Activated T-helper 1 cell treated with anti-CD3 and anti-CD28 coated beads, Interleukin-12 subunit alpha, Interleukin-12 subunit beta, Interleukin-2, Interleukin-4 antibody, amounts not matched to agents 30 ng/mL and 10 ng/mL and 1 ng/mL, durations not matched to agents 14 hours and 24 hours and 36 hours (primary cell): ENCODE data around the gene JAML. TPM values are rescaled to one million over a fixed set of nuclear protein-coding genes. Genes with fewer than 3 reads are reported as not detected.
A peak's percentile ranks its signal among the peaks of the same experiment; 100 is the strongest.

ENCODE experiments used
- DNase-seq: peaks from one replicate; pipeline ENCODE4 v3.0.0; 2021; ENCODE audit warnings: low spot score
- H3K27ac Mint-ChIP-seq: one replicate; pipeline ENCODE4 v1.8.0; 2021; ENCODE audit warnings: mild to moderate bottlenecking, mixed read lengths
- H3K27me3 Mint-ChIP-seq: one replicate; pipeline ENCODE4 v1.8.0; 2022; ENCODE audit warnings: mild to moderate bottlenecking, moderate library complexity, mixed read lengths; ENCODE audit not compliant: insufficient read depth
- H3K36me3 Mint-ChIP-seq: one replicate; pipeline ENCODE4 v1.8.0; 2021; ENCODE audit warnings: low read depth, mixed read lengths
- H3K4me1 Mint-ChIP-seq: one replicate; pipeline ENCODE4 v1.8.0; 2021; ENCODE audit warnings: low read depth, mixed read lengths
- H3K4me3 Mint-ChIP-seq: one replicate; pipeline ENCODE4 v1.8.0; 2021; ENCODE audit warnings: mild to moderate bottlenecking, moderate library complexity, mixed read lengths
- H3K9me3 Mint-ChIP-seq: one replicate; pipeline ENCODE4 v1.8.0; 2021; ENCODE audit warnings: mixed read lengths
- intact Hi-C: fragments of 100-400 bp; cut with micrococcal nuclease; formaldehyde crosslinking; loops from one replicate; pipeline ENCODE4 v1.15.1; 2024
- total RNA-seq: library from RNA; stranded (reverse); gene quantifications from 2 replicates; pipeline ENCODE4 v1.2.3, GENCODE V29; 2022

JAML gene, protein sequence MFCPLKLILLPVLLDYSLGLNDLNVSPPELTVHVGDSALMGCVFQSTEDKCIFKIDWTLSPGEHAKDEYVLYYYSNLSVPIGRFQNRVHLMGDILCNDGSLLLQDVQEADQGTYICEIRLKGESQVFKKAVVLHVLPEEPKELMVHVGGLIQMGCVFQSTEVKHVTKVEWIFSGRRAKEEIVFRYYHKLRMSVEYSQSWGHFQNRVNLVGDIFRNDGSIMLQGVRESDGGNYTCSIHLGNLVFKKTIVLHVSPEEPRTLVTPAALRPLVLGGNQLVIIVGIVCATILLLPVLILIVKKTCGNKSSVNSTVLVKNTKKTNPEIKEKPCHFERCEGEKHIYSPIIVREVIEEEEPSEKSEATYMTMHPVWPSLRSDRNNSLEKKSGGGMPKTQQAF
- 264 and 271 TPM in 2 replicates for total RNA-seq

DNA sequence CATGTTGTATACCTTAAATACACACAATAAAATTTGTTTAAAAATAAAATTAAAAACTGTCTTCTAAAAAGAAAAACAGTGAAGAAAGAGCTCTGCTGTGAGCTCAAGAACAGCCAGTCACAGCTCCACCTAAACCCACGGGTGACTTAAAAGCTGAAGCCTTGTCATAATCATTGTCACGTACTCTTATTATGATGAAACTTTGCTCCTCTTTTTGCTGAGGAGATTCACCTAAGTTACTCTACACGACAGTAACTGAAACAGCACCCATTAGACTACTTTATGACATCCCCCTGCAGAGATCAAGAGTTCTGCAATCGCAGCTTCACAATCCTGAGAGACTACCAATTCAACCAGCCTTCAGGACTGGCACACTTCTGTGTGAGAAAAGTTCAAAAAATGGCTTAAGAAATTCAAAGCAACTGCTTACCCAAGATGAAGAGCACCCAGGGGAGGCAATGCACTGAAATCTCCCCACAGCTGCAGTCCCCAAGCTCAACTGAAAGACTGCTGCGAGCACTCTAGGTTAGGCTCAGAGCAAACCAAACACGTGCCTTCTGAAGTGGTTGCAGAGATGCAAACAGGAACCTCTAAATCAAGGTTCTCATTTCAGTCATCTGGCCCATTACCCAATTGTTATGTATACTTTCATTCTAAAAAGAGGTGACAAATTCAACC, at the start of gene JAML:
JAML (minus strand) TSS at position 501 of the 678 bp plus-strand sequence. CDS start 10,145 bp downstream, outside the sequence.
- Mint-ChIP-seq H3K27me3 (no peaks in the 10 kb centered on the region), H3K27ac (peak within 1 kb of the TSS; percentile 98), H3K4me1 (peaks cover 58% of the 10 kb centered on the region), H3K9me3 (peaks cover 10% of the 10 kb centered on the region), H3K36me3 (peaks cover 59% of the 10 kb centered on the region), H3K4me3 (peak within 1 kb of the TSS; percentile 88)
- intact Hi-C loops = loop anchor here (1.0 to 2.0 kb wide), 7 partner anchors 7 to 222 kb away; no protein-coding TSS in a partner anchor
- peak; percentile 67 for DNase-seq

DNA sequence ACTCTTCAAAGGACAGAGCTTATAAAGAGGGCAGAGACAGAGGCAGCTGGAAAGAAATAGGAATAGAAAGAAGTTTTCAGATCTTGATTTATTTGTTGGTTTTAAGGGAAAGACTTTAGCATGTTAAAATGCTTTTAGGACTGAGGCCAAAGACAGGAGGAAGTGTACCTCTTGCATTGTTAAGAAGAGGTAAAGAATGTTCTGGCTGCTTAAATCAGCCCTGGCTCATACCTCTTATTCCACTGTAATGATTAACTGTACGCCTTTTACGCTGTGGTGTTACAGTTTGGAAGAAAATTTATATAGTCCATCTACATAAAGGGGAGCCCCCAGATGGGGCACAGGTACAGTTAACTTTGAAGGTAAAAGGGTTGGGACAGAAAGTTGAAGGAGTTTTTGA, 49.4 kb upstream of the JAML start:
- peaks cover 34% of the 10 kb centered on the region for H3K4me1 Mint-ChIP-seq
- intact Hi-C loops = no loop called here

DNA sequence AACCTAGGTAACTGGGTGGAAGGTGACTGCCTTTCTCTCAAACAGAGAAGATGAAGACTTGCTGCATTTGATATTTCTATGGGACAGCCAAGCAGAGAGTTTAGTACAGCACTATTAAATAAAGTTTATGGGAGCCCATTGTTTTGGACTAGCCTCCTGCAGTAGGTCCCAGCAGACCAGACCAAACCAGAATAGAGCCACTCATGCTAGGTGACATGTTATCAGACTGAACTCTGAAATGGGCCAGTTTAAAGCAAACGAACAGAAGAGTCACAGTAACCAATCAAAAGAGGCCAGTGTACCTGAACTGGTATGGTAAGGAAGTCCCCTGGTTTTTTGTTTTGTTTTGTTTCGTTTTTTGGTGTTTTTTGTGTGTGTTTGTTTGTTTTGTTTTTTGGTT, 47.2 kb upstream of the JAML start:
- intact Hi-C loops = no loop called here
- H3K4me3 Mint-ChIP-seq = no peak overlapping the region
- peaks cover 4% of the 10 kb centered on the region for H3K27me3 Mint-ChIP-seq

More for the DNA sequence above, 49.4 kb upstream of the JAML start:
- Mint-ChIP-seq H3K9me3 (no peaks in the 10 kb centered on the region), H3K4me3 (no peak overlapping the region), H3K36me3 (no peaks in the 10 kb centered on the region), H3K27ac (no peak overlapping the region), H3K27me3 (no peaks in the 10 kb centered on the region)
- no peak for DNase-seq

DNA sequence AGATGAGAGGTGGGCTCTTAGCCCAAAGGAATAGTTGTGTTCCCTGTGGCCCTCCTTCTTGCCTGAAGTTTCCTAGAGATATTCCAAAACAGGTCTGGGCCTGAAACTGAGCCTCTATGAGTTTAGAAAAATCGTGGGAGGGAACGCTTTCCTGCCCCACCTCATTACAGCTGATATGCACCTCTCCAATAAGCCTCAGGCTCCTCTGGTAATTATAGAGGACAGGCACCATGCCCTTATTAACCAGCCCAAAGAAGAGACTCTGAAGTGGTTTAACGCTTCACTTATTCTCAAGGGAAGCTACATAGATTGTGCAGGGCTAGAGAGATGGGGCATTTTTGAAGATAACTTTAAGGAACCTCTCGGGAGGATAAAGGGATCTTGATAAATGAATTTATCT, 42.7 kb upstream of the JAML start:
- H3K4me3 Mint-ChIP-seq = no peak overlapping the region
- intact Hi-C loops = no loop called here
- H3K4me1 Mint-ChIP-seq = peaks cover 35% of the 10 kb centered on the region
- peaks cover 3% of the 10 kb centered on the region for H3K36me3 Mint-ChIP-seq
- H3K27me3 Mint-ChIP-seq = peaks cover 6% of the 10 kb centered on the region
- H3K9me3 Mint-ChIP-seq = no peaks in the 10 kb centered on the region
- DNase-seq = no peak
- no peak overlapping the region for H3K27ac Mint-ChIP-seq

More for the DNA sequence above, 47.2 kb upstream of the JAML start:
- Mint-ChIP-seq H3K36me3 (no peaks in the 10 kb centered on the region), H3K9me3 (no peaks in the 10 kb centered on the region), H3K27ac (no peak overlapping the region), H3K4me1 (peaks cover 23% of the 10 kb centered on the region)
- no peak for DNase-seq

DNA sequence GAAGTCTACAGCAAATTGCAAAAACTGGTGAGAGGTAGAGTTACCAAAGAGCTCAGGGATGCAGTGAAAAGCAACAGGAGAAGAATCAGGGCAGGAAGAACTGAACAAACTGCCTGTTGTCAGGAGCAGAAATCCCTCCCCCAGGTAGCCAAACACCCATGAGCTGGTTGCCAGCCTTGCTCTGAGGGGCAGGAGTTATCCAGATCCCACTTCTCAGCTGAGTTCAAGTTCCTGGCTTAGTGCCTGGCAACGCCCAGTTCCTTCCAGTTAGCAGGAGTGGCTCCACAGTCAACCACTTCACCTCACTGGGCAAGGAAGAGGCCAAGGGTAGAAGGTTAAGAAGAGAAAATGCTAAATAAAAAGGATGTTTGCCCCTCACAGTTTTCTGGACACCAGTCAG, 41.1 kb upstream of the JAML start:
- Mint-ChIP-seq H3K4me1 (peaks cover 46% of the 10 kb centered on the region), H3K4me3 (no peak overlapping the region), H3K9me3 (no peaks in the 10 kb centered on the region), H3K27me3 (peaks cover 6% of the 10 kb centered on the region), H3K27ac (no peak overlapping the region), H3K36me3 (peaks cover 10% of the 10 kb centered on the region)
- intact Hi-C loops = no loop called here
- DNase-seq = no peak

DNA sequence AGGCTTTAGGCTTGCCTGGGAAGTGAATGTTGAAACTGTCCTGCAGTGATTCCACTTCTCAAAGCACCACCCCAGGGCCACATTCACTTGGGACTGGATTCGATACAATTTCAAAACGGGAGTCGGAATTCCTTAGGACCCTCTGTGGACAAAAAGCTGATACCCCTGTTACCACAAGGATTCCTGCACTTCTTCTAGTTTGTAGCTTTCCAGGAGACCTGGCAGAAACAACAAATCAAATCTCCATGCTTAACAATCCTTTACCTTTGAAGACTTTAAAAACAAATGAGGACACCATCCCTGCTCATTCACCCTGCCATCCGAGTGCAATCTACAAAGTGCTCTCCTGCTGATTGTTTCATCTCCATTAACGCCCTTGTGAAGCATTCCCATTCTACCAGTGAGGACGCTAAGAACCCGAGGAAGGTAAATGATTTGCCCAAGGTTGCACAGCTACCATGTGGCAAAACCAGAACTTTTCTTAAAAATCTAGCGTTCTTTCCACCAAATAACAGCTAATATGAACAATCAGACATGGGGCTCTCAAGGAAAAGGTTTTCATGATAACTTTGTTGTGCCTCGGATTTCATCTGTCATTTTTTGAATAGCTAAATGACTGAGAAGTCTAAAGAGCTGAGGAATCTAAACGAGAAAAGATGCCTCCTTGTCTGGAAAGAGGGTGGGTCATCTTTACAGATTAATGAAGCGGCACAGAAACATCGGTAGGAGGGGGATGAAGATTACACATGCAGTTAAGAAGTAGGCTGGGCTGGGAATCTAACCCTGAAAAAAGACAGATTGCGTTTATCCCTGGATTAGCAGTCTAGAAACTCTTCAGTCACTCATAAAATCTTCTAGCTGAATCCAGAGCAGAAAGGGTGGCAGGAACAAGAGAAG, 40.0 kb upstream of the JAML start:
- Mint-ChIP-seq H3K4me3 (peak overlapping the region; percentile 80), H3K27me3 (peaks cover 6% of the 10 kb centered on the region), H3K36me3 (peaks cover 13% of the 10 kb centered on the region), H3K9me3 (no peaks in the 10 kb centered on the region), H3K4me1 (peaks cover 56% of the 10 kb centered on the region), H3K27ac (no peak overlapping the region)
- intact Hi-C loops = no loop called here
- no peak for DNase-seq

DNA sequence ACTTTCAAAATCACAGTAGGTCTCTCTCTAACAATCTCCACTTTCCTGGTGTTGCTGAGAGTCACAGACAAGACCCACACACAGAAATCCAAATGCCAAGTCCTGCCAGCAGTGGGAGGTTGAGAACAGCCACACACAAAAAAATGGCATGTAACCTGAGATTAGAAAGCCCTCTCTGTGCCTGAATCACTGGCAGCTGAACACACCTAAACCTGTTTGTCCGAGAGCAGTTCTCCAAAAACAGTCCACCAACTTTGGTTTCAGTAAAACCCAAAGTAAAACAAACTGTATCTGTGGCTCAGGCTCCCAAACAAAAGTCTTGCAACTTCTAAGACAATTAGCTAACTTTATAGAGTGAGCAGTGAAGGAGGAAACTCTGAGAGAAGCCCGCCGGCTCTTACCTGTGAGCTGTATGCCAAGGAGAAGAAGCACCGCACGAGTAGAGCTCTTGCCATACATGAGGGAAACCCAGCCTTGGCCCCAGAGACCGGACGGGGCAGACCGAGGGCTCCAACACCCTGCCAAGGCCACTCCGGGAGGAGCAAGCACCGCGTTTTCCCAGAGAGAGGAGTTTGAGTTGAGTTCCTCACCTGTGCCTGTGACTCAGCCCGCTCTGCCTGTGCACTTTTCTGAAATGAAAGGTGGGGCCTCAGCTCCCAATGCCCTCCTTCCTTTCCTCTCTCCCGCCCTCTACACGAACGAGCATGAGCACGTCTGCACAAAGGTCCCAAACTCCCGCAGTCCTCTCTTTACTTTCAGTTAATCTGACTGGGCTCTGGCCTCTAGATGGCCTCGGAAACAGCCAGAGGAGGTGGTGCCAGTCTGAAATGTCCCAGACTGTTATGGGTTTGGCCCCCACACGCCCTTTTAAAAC, 39.1 kb upstream of the JAML start, which contains the start of gene MPZL2:
MPZL2 (minus strand) TSS at position 603 of the 874 bp plus-strand sequence; CDS start at position 459, 144 bp downstream.
- Mint-ChIP-seq H3K9me3 (no peaks in the 10 kb centered on the region), H3K27me3 (peaks cover 6% of the 10 kb centered on the region), H3K27ac (peak within 1 kb of the TSS; percentile 41), H3K4me1 (peaks cover 58% of the 10 kb centered on the region), H3K36me3 (peaks cover 17% of the 10 kb centered on the region), H3K4me3 (peak within 1 kb of the TSS; percentile 80)
- intact Hi-C loops = loop anchor here (1.0 to 2.0 kb wide), 2 partner anchors 12 to 13 kb away; partner anchors contain the start of gene MPZL3
- DNase-seq = no peak

DNA sequence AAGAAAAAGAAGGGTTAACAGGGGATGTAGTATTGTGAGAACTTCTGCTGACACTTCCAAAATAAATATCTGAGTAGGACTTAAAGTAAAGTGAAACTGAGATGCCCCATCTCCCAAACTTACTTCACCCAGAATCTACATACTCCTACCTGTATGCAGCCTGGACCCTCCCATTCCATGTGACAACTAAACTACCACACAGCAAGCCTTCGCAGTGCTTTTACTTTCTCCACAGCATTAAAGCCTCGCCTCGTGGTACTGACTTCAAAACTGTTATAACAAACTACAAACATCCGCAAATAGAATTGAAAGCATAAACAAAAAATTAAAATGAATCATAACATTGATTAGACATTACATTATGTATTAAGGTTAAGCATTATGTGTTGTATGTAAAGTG, 38.3 kb upstream of the JAML start:
- H3K4me3 Mint-ChIP-seq = peak overlapping the region; percentile 80
- intact Hi-C loops = loop anchor here (1.0 to 2.0 kb wide), 2 partner anchors 11 to 14 kb away; partner anchors contain the start of gene MPZL3
- H3K27me3 Mint-ChIP-seq = peaks cover 6% of the 10 kb centered on the region
- peaks cover 17% of the 10 kb centered on the region for H3K36me3 Mint-ChIP-seq
- no peaks in the 10 kb centered on the region for H3K9me3 Mint-ChIP-seq
- peaks cover 58% of the 10 kb centered on the region for H3K4me1 Mint-ChIP-seq
- DNase-seq = no peak
- no peak overlapping the region for H3K27ac Mint-ChIP-seq

DNA sequence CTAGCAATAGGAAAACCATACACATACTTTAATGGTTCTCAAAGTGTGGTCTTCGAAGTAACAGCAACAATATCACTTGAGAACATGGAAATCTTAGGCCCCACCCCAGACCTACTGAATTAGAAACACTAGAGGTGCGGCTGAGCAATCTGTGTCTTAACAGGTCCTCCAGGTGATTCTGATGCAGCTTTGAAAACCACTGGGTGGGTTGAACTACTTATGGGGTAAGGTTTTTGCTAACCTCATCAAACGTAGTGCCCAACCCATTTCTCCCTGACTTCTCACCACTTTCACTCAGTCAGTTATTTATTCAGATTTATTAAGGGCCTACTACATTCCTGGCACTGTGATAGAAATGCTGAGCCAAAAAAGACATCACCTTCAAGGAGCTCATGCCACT, 35.5 kb upstream of the JAML start:
- intact Hi-C loops = no loop called here
- Mint-ChIP-seq H3K27ac (no peak overlapping the region), H3K36me3 (peaks cover 28% of the 10 kb centered on the region), H3K9me3 (no peaks in the 10 kb centered on the region), H3K4me3 (no peak overlapping the region), H3K4me1 (peaks cover 52% of the 10 kb centered on the region), H3K27me3 (peaks cover 2% of the 10 kb centered on the region)
- DNase-seq = no peak

DNA sequence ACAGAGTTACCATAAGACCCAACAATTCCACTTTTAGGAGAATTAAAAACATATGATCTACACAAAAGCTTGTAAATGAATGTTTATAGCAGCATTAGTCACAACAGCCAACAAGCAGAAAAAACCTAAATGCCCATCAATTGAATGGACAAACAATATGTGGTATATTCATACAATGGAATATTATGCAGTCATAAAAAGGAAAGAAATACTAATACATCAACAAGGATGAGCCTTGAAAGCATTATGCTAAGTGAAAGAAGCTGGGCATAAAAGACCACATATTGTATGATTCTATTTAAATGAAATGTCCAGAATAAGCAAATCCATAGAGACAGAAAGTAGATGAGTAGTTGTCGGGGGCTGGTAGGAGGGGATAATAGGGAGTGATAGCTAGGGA, 34.3 kb upstream of the JAML start:
- Mint-ChIP-seq H3K27me3 (no peaks in the 10 kb centered on the region), H3K4me3 (no peak overlapping the region), H3K9me3 (no peaks in the 10 kb centered on the region), H3K27ac (no peak overlapping the region), H3K36me3 (peaks cover 31% of the 10 kb centered on the region), H3K4me1 (peaks cover 46% of the 10 kb centered on the region)
- intact Hi-C loops = no loop called here
- DNase-seq = no peak

DNA sequence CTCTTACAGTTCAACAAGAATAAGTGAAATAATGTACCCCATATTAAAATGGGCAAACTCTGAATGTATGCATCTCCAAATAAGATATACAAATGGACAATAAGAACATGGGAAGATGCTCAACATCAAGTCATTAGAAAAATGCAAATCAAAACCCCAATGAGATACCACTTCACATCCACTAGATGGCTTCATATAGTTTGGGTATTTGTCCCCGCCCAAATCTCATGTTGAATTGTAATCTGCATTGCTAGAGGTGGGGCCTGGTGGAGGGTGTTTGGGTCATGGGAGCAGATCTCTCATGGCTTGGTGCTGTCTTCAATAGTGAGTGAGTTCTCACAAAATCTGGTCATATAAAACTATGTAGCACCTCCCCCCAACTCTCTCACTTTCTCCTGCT, 33.6 kb upstream of the JAML start:
- Mint-ChIP-seq H3K9me3 (no peaks in the 10 kb centered on the region), H3K27me3 (no peaks in the 10 kb centered on the region), H3K4me1 (peaks cover 39% of the 10 kb centered on the region), H3K36me3 (peaks cover 31% of the 10 kb centered on the region), H3K27ac (no peak overlapping the region), H3K4me3 (no peak overlapping the region)
- no peak for DNase-seq
- intact Hi-C loops = no loop called here
